CD8-positive, alpha-beta memory T cell (primary cell): ENCODE measurements around the gene SH3GL3. TPM values are rescaled to one million over a fixed set of nuclear protein-coding genes. Genes with fewer than 3 reads are reported as not detected.

Experiments
- CTCF ChIA-PET: fragments of 350-600 bp; sonication (Branson Sonifier 250); formaldehyde crosslinking; loops from one replicate; lab custom pipeline; 2021; ENCODE audit warnings: antibody characterized with exemption; lab: Charles Lee
- POLR2A ChIA-PET: fragments of 350-600 bp; sonication (Branson Sonifier 250); formaldehyde crosslinking; loops from one replicate; lab custom pipeline; 2021; ENCODE audit warnings: antibody characterized with exemption; lab: Charles Lee
- DNase-seq, 5 donors: peaks; one replicate each; pipeline versions ENCODE4 v3.0.0 to v3.0.0-alpha.2; 2020 to 2022; ENCODE audit warnings: mixed read lengths in 1 of 5
- H3K27ac ChIP-seq: one replicate; pipeline ENCODE4 v1.7.0; 2013; ENCODE audit warnings: low read depth, mild to moderate bottlenecking, low read length, moderate library complexity
- H3K27me3 ChIP-seq: 2 replicates; pipeline ENCODE4 v1.7.0; 2013; ENCODE audit warnings: low read length, mild to moderate bottlenecking; ENCODE audit not compliant: insufficient read depth, poor library complexity, severe bottlenecking
- H3K36me3 ChIP-seq: 2 replicates; pipeline ENCODE4 v1.7.0; 2013; ENCODE audit warnings: mild to moderate bottlenecking, low read length, moderate library complexity; ENCODE audit not compliant: insufficient read depth
- H3K4me1 ChIP-seq: 2 replicates; pipeline ENCODE4 v1.7.0; 2013; ENCODE audit warnings: mild to moderate bottlenecking, low read length, moderate library complexity; ENCODE audit not compliant: insufficient read depth
- H3K4me3 ChIP-seq: 2 replicates; pipeline ENCODE4 v1.7.0; 2013; ENCODE audit warnings: mild to moderate bottlenecking, low read length
- H3K9me3 ChIP-seq: 2 replicates; pipeline ENCODE4 v1.7.0; 2013; ENCODE audit warnings: mild to moderate bottlenecking, low read length
- H3K27ac Mint-ChIP-seq, 8 donors: one replicate each; pipeline ENCODE4 v1.8.0; 2020 to 2021; ENCODE audit warnings: mixed read lengths in 8 of 8, mild to moderate bottlenecking in 6 of 8, inconsistent platforms in 3 of 8, moderate library complexity in 3 of 8
- H3K27me3 Mint-ChIP-seq, 2 donors: one replicate each; pipeline ENCODE4 v1.8.0; 2020 to 2021; ENCODE audit warnings: mixed read lengths in 2 of 2, mild to moderate bottlenecking in 1 of 2, moderate library complexity in 1 of 2
- H3K36me3 Mint-ChIP-seq, 3 donors: one replicate each; pipeline ENCODE4 v1.8.0; 2020 to 2021; ENCODE audit warnings: mixed read lengths in 3 of 3, inconsistent platforms in 1 of 3, mild to moderate bottlenecking in 1 of 3
- H3K4me1 Mint-ChIP-seq, 3 donors: one replicate each; pipeline ENCODE4 v1.8.0; 2020 to 2021; ENCODE audit warnings: mixed read lengths in 3 of 3, inconsistent platforms in 1 of 3, mild to moderate bottlenecking in 1 of 3
- H3K4me3 Mint-ChIP-seq, 7 donors: one replicate each; pipeline ENCODE4 v1.8.0; 2020 to 2021; ENCODE audit warnings: mixed read lengths in 7 of 7, mild to moderate bottlenecking in 6 of 7, moderate library complexity in 4 of 7, inconsistent platforms in 2 of 7
- H3K9me3 Mint-ChIP-seq, 5 donors: one replicate each; pipeline ENCODE4 v1.8.0; 2020 to 2022; ENCODE audit warnings: mixed read lengths in 5 of 5, mild to moderate bottlenecking in 3 of 5, moderate library complexity in 2 of 5, inconsistent platforms in 1 of 5
- polyA plus RNA-seq: library from polyadenylated mRNA; unstranded; fragments of 300-500 nt; fragmentation: Illumina TruSeq; gene quantifications from one replicate; pipeline ENCODE4 v1.2.3, GENCODE V29; 2021
- total RNA-seq, 2 experiments: library from RNA; stranded (reverse); gene quantifications; one replicate each; pipeline ENCODE4 v1.2.3, GENCODE V29; 2021

Gene SH3GL3
- total and polyA plus RNA-seq, 3 experiments from 2014 or later: not detected

GRCh38 chr15:83547168-83547567, 100.0 kb downstream of the SH3GL3 start:
- H3K9me3 ChIP-seq: no peaks in the 10 kb centered on the region
- no peak for DNase-seq
- Mint-ChIP-seq H3K4me3 (no peak overlapping the region), H3K9me3 (peaks cover 0 to 24% (median 7%) of the 10 kb centered on the region in 5 donors), H3K27ac (no peak overlapping the region), H3K4me1 (no peaks in the 10 kb centered on the region), H3K27me3 (no peaks in the 10 kb centered on the region), H3K36me3 (no peaks in the 10 kb centered on the region)
- POLR2A ChIA-PET: no interaction called here
- no peak overlapping the region for H3K27ac ChIP-seq
- H3K27me3 ChIP-seq: no peaks in the 10 kb centered on the region
- no peaks in the 10 kb centered on the region for H3K36me3 ChIP-seq
- no peaks in the 10 kb centered on the region for H3K4me1 ChIP-seq
- CTCF ChIA-PET: no interaction called here
- no peak overlapping the region for H3K4me3 ChIP-seq

- peaks cover 0 to 11% (median 2%) of the 10 kb centered on the region in 5 donors for H3K9me3 Mint-ChIP-seq
- peaks cover 1% of the 10 kb centered on the region in 2 donors for H3K27me3 Mint-ChIP-seq
- POLR2A ChIA-PET: no interaction called here
- H3K36me3 ChIP-seq: no peaks in the 10 kb centered on the region
- CTCF ChIA-PET: interaction anchor here (1.2 kb wide), 1 partner anchor 11 kb away, joined by 3 read pairs; no protein-coding TSS in a partner anchor
- H3K4me1 Mint-ChIP-seq: no peaks in the 10 kb centered on the region
- H3K4me1 ChIP-seq: no peaks in the 10 kb centered on the region
- no peak overlapping the region for H3K27ac Mint-ChIP-seq
- H3K4me3 ChIP-seq: no peak overlapping the region
- no peaks in the 10 kb centered on the region for H3K36me3 Mint-ChIP-seq
- H3K27me3 ChIP-seq: no peaks in the 10 kb centered on the region
- H3K4me3 Mint-ChIP-seq: no peak overlapping the region
- no peak overlapping the region for H3K27ac ChIP-seq
- no peak for DNase-seq
- no peaks in the 10 kb centered on the region for H3K9me3 ChIP-seq
These were observed 102.5 kb downstream of the SH3GL3 start for GRCh38 chr15:83549623-83550022.

GRCh38 chr15:83554558-83554957, 107.4 kb downstream of the SH3GL3 start:
- no peaks in the 10 kb centered on the region for H3K4me1 Mint-ChIP-seq
- CTCF ChIA-PET: no interaction called here

GRCh38 chr15:83555383-83555782, 108.2 kb downstream of the SH3GL3 start:
- Histone ChIP-seq H3K9me3 (no peaks in the 10 kb centered on the region), H3K27ac (no peak overlapping the region), H3K27me3 (no peaks in the 10 kb centered on the region), H3K4me1 (no peaks in the 10 kb centered on the region), H3K36me3 (no peaks in the 10 kb centered on the region), H3K4me3 (no peak overlapping the region)
- Mint-ChIP-seq H3K27ac (no peak overlapping the region), H3K27me3 (peaks cover 7 to 21% of the 10 kb centered on the region in 2 donors), H3K36me3 (no peaks in the 10 kb centered on the region), H3K4me3 (no peak overlapping the region), H3K4me1 (no peaks in the 10 kb centered on the region), H3K9me3 (no peaks in the 10 kb centered on the region)
- ChIA-PET POLR2A (no interaction called here), CTCF (no interaction called here)
- DNase-seq: no peak

More at GRCh38 chr15:83554558-83554957, 107.4 kb downstream of the SH3GL3 start:
- Histone ChIP-seq H3K27ac (no peak overlapping the region), H3K4me1 (no peaks in the 10 kb centered on the region), H3K9me3 (no peaks in the 10 kb centered on the region), H3K4me3 (no peak overlapping the region), H3K36me3 (no peaks in the 10 kb centered on the region), H3K27me3 (no peaks in the 10 kb centered on the region)
- H3K27me3 Mint-ChIP-seq: peaks cover 7 to 21% of the 10 kb centered on the region in 2 donors
- H3K4me3 Mint-ChIP-seq: no peak overlapping the region
- no peaks in the 10 kb centered on the region for H3K36me3 Mint-ChIP-seq
- no peaks in the 10 kb centered on the region for H3K9me3 Mint-ChIP-seq
- no peak for DNase-seq
- no peak overlapping the region for H3K27ac Mint-ChIP-seq
- POLR2A ChIA-PET: no interaction called here

GRCh38 chr15:83556068-83556467, 108.9 kb downstream of the SH3GL3 start:
- no peak for DNase-seq
- Mint-ChIP-seq H3K27ac (no peak overlapping the region), H3K4me3 (no peak overlapping the region), H3K4me1 (no peaks in the 10 kb centered on the region), H3K9me3 (no peaks in the 10 kb centered on the region), H3K27me3 (peaks cover 7 to 21% of the 10 kb centered on the region in 2 donors), H3K36me3 (no peaks in the 10 kb centered on the region)
- ChIA-PET CTCF (no interaction called here), POLR2A (no interaction called here)
- Histone ChIP-seq H3K9me3 (no peaks in the 10 kb centered on the region), H3K27me3 (no peaks in the 10 kb centered on the region), H3K4me1 (no peaks in the 10 kb centered on the region), H3K27ac (no peak overlapping the region), H3K4me3 (no peak overlapping the region), H3K36me3 (no peaks in the 10 kb centered on the region)

GRCh38 chr15:83556754-83557153, 109.6 kb downstream of the SH3GL3 start:
- Mint-ChIP-seq H3K27ac (no peak overlapping the region), H3K9me3 (no peaks in the 10 kb centered on the region), H3K36me3 (no peaks in the 10 kb centered on the region), H3K27me3 (peaks cover 7 to 21% of the 10 kb centered on the region in 2 donors), H3K4me3 (no peak overlapping the region), H3K4me1 (no peaks in the 10 kb centered on the region)
- Histone ChIP-seq H3K27me3 (no peaks in the 10 kb centered on the region), H3K9me3 (no peaks in the 10 kb centered on the region), H3K27ac (no peak overlapping the region), H3K4me1 (no peaks in the 10 kb centered on the region), H3K36me3 (no peaks in the 10 kb centered on the region), H3K4me3 (no peak overlapping the region)
- DNase-seq: no peak
- ChIA-PET POLR2A (no interaction called here), CTCF (interaction anchor here (1.2 kb wide), 1 partner anchor 13 kb away, joined by 3 read pairs; no protein-coding TSS in a partner anchor)

- DNase-seq: no peak
- ChIA-PET CTCF (no interaction called here), POLR2A (no interaction called here)
- Mint-ChIP-seq H3K36me3 (no peaks in the 10 kb centered on the region), H3K27me3 (peaks cover 7 to 21% of the 10 kb centered on the region in 2 donors), H3K27ac (no peak overlapping the region), H3K4me3 (no peak overlapping the region), H3K9me3 (no peaks in the 10 kb centered on the region), H3K4me1 (no peaks in the 10 kb centered on the region)
- Histone ChIP-seq H3K4me1 (no peaks in the 10 kb centered on the region), H3K4me3 (no peak overlapping the region), H3K27ac (no peak overlapping the region), H3K36me3 (no peaks in the 10 kb centered on the region), H3K27me3 (no peaks in the 10 kb centered on the region), H3K9me3 (no peaks in the 10 kb centered on the region)
These were observed 111.0 kb downstream of the SH3GL3 start for GRCh38 chr15:83558146-83558545.

GRCh38 chr15:83559310-83559966, 112.3 kb downstream of the SH3GL3 start:
- Histone ChIP-seq H3K9me3 (no peaks in the 10 kb centered on the region), H3K36me3 (no peaks in the 10 kb centered on the region), H3K27me3 (no peaks in the 10 kb centered on the region), H3K27ac (no peak overlapping the region), H3K4me3 (no peak overlapping the region), H3K4me1 (no peaks in the 10 kb centered on the region)
- CTCF ChIA-PET: interaction anchor here (1.0 to 1.9 kb wide), 2 partner anchors 9 to 311 kb away, joined by 3 to 5 read pairs; no protein-coding TSS in a partner anchor
- H3K4me1 Mint-ChIP-seq: no peaks in the 10 kb centered on the region
- no peak overlapping the region for H3K27ac Mint-ChIP-seq
- DNase-seq: peak in 2 of 5 donors; percentile 11 to 17
- H3K36me3 Mint-ChIP-seq: no peaks in the 10 kb centered on the region
- POLR2A ChIA-PET: no interaction called here
- no peaks in the 10 kb centered on the region for H3K9me3 Mint-ChIP-seq
- H3K27me3 Mint-ChIP-seq: peaks cover 5 to 21% of the 10 kb centered on the region in 2 donors
- H3K4me3 Mint-ChIP-seq: no peak overlapping the region
